Erythroblast (primary cell): ENCODE results near the gene CSMD2.
"Not testable (repeated sequence)": the region's sequence is repeated elsewhere in the genome, so short reads cannot be mapped to it uniquely, and the experiment has no call there.

ENCODE experiments used
- DNase-seq, 2 experiments: peaks; one replicate each; lab custom pipeline; 2025; lab: John Stamatoyannopoulos, UW
- GATA1 ChIP-seq: IDR thresholded peaks from 2 replicates; pipeline ENCODE4 v1.6.1; 2011; ENCODE audit warnings: low read depth, mild to moderate bottlenecking, control low read depth, low read length, moderate library complexity
- POLR2A ChIP-seq: IDR thresholded peaks from 2 replicates; pipeline ENCODE4 v1.6.1; 2011; ENCODE audit warnings: mild to moderate bottlenecking, low read length

Gene CSMD2

DNA sequence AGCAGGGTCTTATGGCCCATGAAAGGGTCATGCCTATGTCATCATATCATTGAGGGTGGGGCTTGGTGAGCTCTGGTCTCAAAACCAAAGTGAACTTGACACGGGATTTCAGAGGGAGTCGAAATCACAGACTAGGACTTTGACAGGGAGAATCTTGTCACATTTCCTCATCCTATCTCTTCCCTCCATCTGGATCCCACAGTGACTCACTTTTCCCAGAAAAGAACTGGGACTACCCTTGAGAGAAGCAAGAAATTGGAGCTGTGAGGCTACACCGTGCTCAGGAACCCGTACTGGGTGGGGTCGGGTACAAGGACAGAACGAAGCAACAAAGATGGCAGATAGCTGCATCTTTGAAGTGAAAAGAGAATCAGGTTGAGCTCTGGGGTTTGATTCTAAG lies 623.1 kb downstream of the CSMD2 start:
- no peak for TF ChIP-seq GATA1
- DNase-seq: no peak

- TF ChIP-seq POLR2A: no peak
- no peak for TF ChIP-seq GATA1
- DNase-seq: no peak
Observed at GRCh38 chr1:33537885-33538284, 627.1 kb downstream of the CSMD2 start.

DNA sequence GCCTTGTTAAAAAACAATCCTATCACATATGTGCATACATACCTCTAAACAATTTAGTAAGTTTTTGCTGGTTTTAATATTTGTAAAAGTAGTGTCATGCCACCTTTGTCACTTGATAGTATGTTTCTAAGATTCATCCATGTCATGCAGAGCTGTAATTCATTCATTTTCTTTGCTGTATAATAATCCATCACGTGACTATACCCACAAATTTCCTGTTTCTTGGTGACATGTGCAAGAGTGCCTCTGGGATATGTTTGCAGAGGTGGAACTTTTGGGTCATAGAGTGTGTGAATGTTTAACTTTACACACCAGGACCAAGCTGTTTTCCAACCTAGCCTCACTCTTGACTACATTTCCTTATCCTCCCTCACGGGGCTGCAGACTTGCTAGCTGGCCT lies 629.7 kb downstream of the CSMD2 start:
- no peak for DNase-seq
- TF ChIP-seq POLR2A (no peak), GATA1 (no peak)

- TF ChIP-seq GATA1: no peak
- TF ChIP-seq POLR2A: no peak
- no peak for DNase-seq
Observed at GRCh38 chr1:33532936-33533335, 632.1 kb downstream of the CSMD2 start.

DNA sequence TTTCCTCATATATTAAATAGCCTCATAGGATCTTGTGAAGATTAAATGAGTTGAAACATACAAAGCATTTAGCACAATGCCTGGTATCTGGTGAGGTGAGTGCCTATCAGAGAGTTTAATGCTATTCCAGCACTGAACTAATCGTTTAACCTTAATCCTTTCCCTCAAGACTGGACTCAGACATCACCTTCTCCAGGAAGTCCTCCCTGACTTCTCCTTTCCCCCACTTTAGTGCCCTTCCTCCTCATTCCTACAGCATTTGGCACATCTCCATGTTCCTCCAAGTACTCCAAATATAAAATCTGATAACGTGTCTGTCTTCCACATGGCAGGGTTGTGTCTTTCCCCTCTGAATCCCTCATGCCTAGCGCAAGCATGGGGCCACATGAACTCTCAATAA lies 632.8 kb downstream of the CSMD2 start:
- no peak for DNase-seq
- no peak for TF ChIP-seq POLR2A
- TF ChIP-seq GATA1: no peak

- TF ChIP-seq POLR2A (no peak), GATA1 (no peak)
- DNase-seq: no peak
Observed at GRCh38 chr1:33529957-33530356, 635.1 kb downstream of the CSMD2 start.

DNA sequence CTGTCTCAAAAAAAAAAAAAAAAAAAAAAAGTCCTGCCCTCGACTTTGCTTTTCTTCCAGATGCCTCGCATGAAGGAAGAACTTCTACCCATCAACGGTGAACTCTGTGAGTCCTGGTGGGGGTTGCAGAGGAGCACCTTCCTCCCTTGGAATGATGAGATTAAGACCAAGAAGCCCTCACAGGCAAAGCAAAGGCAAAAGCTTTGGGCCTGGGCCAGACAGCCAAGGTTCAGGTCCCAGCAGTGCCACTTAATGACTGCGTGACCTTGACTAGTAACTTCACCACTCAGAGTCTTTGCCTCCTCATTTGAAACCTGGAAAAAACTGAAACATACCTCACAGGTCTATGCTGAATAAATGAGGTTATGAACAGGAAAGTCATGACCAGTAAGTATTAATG lies 637.1 kb downstream of the CSMD2 start:
- no peak for DNase-seq
- no peak for TF ChIP-seq GATA1
- no peak for TF ChIP-seq POLR2A

- DNase-seq: no peak
- TF ChIP-seq GATA1: no peak
Observed at GRCh38 chr1:33524586-33524985, 640.4 kb downstream of the CSMD2 start.

GRCh38 chr1:33519240-33519884 lies 645.7 kb downstream of the CSMD2 start:
- TF ChIP-seq GATA1: no peak
- TF ChIP-seq POLR2A: no peak
- no peak for DNase-seq

- DNase-seq: no peak
- TF ChIP-seq GATA1 (no peak), POLR2A (no peak)
Observed at GRCh38 chr1:33517596-33518250, 647.3 kb downstream of the CSMD2 start.

GRCh38 chr1:33516891-33517567 lies 648.0 kb downstream of the CSMD2 start:
- no peak for DNase-seq
- TF ChIP-seq POLR2A (no peak), GATA1 (no peak)

DNA sequence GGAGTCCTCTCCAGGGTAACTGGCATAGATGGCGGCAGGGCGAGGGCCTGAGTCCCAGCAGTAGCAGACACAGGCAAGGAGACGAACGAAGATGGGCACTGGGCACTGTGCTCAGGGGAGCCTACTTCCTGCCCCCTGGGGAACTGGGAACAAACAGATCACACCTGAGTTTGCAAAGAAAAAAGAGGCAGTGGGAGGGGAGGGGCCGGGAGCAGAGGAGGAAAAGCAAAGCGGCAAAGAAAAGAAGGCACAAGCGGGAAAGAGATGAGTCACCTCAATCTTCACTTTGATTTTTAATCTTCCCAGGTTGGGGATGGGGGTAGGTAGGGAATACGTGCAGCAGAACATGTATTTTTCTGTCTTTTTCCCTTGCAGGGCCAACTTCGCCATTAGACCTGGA lies 648.6 kb downstream of the CSMD2 start:
- TF ChIP-seq GATA1 (no peak), POLR2A (no peak)
- no peak for DNase-seq

- TF ChIP-seq GATA1 (no peak), POLR2A (no peak)
- DNase-seq: no peak
Observed at GRCh38 chr1:33515607-33516006, 649.4 kb downstream of the CSMD2 start.

GRCh38 chr1:33515112-33515511 lies 649.9 kb downstream of the CSMD2 start:
- no peak for DNase-seq
- TF ChIP-seq GATA1 (no peak), POLR2A (no peak)

- TF ChIP-seq POLR2A (no peak), GATA1 (no peak)
- no peak for DNase-seq
Observed at GRCh38 chr1:33512226-33513011, 652.6 kb downstream of the CSMD2 start.

DNA sequence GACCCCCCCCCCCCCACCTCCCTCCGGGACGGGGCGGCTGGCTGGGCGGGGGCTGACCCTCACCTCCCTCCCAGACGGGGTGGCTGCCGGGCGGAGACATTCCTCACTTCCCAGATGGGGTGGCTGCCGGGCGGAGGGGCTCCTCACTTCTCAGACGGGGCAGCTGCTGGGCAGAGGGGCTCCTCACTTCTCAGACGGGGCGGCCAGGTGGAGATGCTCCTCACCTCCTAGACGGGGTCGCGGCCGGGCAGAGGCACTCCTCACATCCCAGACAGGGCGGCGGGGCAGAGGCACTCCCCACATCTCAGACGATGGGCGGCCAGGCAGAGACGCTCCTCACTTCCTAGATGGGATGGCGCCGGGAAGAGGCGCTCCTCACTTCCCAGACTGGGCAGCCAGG lies 655.8 kb downstream of the CSMD2 start:
- not testable (repeated sequence) for DNase-seq
